ENCODE measurements around the gene FARS2. TPM values are rescaled to one million over a fixed set of nuclear protein-coding genes. Genes with fewer than 3 reads are reported as not detected.

Gene FARS2
- 32.6 and 33.4 TPM in 2 replicates for total RNA-seq

GRCh38 chr6:5260661-5261544, at the start of gene FARS2, which contains the start of gene LYRM4:
TSS of gene FARS2 (plus strand) at chr6:5261513.
TSS of gene LYRM4 (minus strand) at chr6:5260950. CDS start at chr6:5260733, 217 bp downstream.

Other genes with a start within 250 kb of the FARS2 start
- 1.6 and 1.8 TPM in 2 replicates for gene PPP1R3G, start 176.2 kb upstream of the FARS2 start, total RNA-seq
- 13.5 and 14.7 TPM in 2 replicates for gene LYRM4, start 563 bp upstream of the FARS2 start, total RNA-seq